ENCODE measurements around the gene NUCB1. TPM values are rescaled to one million over a fixed set of nuclear protein-coding genes. Genes with fewer than 3 reads are reported as not detected.

The NUCB1 gene
- total and polyA plus RNA-seq, 2 donors (not counting 3 experiments of a cell fraction or from before 2014, with no cell fraction given) = 194 to 231 TPM

DNA sequence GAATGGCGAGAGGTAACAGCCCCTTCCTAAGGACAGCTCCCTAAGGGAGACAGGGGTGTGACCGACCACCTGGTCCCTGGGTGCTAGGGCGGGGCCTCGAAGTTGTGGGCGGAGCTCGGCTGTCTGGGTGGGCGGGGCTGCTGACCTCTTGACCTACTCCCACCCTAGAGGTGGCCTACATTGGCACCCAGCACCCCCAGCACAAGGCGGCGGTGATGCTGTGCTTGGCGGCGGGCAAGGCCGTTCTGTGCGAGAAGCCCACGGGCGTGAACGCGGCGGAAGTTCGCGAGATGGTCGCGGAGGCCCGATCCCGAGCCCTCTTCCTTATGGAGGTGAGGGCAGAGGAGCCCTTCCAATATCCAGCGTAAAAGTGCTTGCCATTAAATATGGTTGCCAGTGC lies 35.8 kb downstream of the NUCB1 start:
- dilution Hi-C loops (cut with MboI; ENCODE audit: extremely low pct_ligation_motif_present, low sequenced_read_pairs) = no loop called here
- H3K79me2 ChIP-seq (ENCODE audit: control insufficient read depth, insufficient read depth, low read length) = no peaks in the 10 kb centered on the region
- H3K4me2 ChIP-seq (ENCODE audit: insufficient read depth, low read length) = no peak overlapping the region
- H3K27ac ChIP-seq (ENCODE audit: insufficient read depth, low read depth, low read length) = no peak overlapping the region
- FAIRE-seq (no peak), DNase-seq (ENCODE audit: low read depth, low spot score) (no peak)
- no peaks in the 10 kb centered on the region for H3K9me1 ChIP-seq (replicated peaks; ENCODE audit: control insufficient read depth, extremely low read depth, insufficient read depth, low read length)
- POLR2A ChIA-PET = no interaction called here
- BruUV-seq (replicated peaks) = no TSS peak
- intact Hi-C loops (cut with micrococcal nuclease) = no loop called here
- no peaks in the 10 kb centered on the region for H3K36me3 ChIP-seq (ENCODE audit: control insufficient read depth in 2 of 2, extremely low read depth in 1 of 2, insufficient read depth in 2 of 2, low read length in 2 of 2)
- H4K20me1 ChIP-seq (replicated peaks; ENCODE audit: control insufficient read depth, extremely low read depth, insufficient read depth, low read length) = no peaks in the 10 kb centered on the region
- peaks cover 9% of the 10 kb centered on the region for H3K4me1 ChIP-seq (ENCODE audit: control insufficient read depth, extremely low read depth, insufficient read depth, low read length)
- peaks cover 2 to 8% of the 10 kb centered on the region in 2 experiments for H3K27me3 ChIP-seq (ENCODE audit: control insufficient read depth in 2 of 2, insufficient read depth in 2 of 2, low read length in 2 of 2)
- TF ChIP-seq, protein P1, sequence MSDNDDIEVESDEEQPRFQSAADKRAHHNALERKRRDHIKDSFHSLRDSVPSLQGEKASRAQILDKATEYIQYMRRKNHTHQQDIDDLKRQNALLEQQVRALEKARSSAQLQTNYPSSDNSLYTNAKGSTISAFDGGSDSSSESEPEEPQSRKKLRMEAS (IDR thresholded peaks at IDR 0.05; ENCODE audit: insufficient read depth, insufficient read length) = no peak
- no peak for TF ChIP-seq POLR2AphosphoS5 (IDR thresholded peaks at IDR 0.05; ENCODE audit: insufficient read depth, low read depth, low read length)
- no peak for TF ChIP-seq CTCF (IDR thresholded peaks at IDR 0.05; ENCODE audit: extremely low read depth in 1 of 2, insufficient read depth in 1 of 2, low read depth in 1 of 2, low read length in 2 of 2)
- no peak for TF ChIP-seq POLR2A (IDR thresholded peaks at IDR 0.05; ENCODE audit: low read depth, low read length)
- no peak for TF ChIP-seq FOS (IDR thresholded peaks at IDR 0.05; ENCODE audit: borderline replicate concordance, insufficient read depth, low read length)
- no peak for TF ChIP-seq MYC (IDR thresholded peaks at IDR 0.05; ENCODE audit: low read depth, low read length)
- no peak for TF ChIP-seq EZH2 (IDR thresholded peaks at IDR 0.05; ENCODE audit: borderline replicate concordance, low read depth, low read length, severe bottlenecking)
- TF ChIP-seq GATA2 (IDR thresholded peaks at IDR 0.05; ENCODE audit: insufficient read depth, insufficient read length, low read depth, low read length) = no peak
- TF ChIP-seq JUN (IDR thresholded peaks at IDR 0.05; ENCODE audit: borderline replicate concordance, insufficient read depth, insufficient read length, low read depth) = no peak
- no peak overlapping the region for H3K4me3 ChIP-seq (replicated peaks in 1 of 3; ENCODE audit: insufficient read depth in 1 of 3, low read depth in 1 of 3, low read length in 3 of 3)
- no peak overlapping the region for H2AFZ ChIP-seq (ENCODE audit: low read depth, low read length)
- no peak overlapping the region for H3K9ac ChIP-seq (replicated peaks; ENCODE audit: extremely low read depth, insufficient read depth, low read length)
- CTCF ChIA-PET = no interaction called here
- H3K9me3 ChIP-seq (replicated peaks; ENCODE audit: control insufficient read depth, insufficient read depth, low read length) = no peaks in the 10 kb centered on the region

Data from endothelial cell of umbilical vein (primary cell).